Lung (tissue), 12 donors: Measurements from ENCODE around the gene PIK3AP1. TPM values are rescaled to one million over a fixed set of nuclear protein-coding genes. Genes with fewer than 3 reads are reported as not detected.

ENCODE experiments used
- ATAC-seq: fragments of 200-7000 bp; cut with Tn5 transposase; one replicate; pipeline ENCODE4 v1.9.1; 2020; ENCODE audit warnings: moderate number of reproducible peaks; ENCODE audit not compliant: insufficient read depth, low FRiP score
- DNase-seq, 3 donors: peaks; one replicate each; pipeline ENCODE4 v3.0.0-alpha.2; 2013 to 2017
- H3K27ac ChIP-seq, 2 donors: one replicate each; pipeline ENCODE4 v1.5.1; 2013; ENCODE audit warnings: mild to moderate bottlenecking in 2 of 2, moderate library complexity in 2 of 2, control low read depth in 1 of 2, inconsistent platforms in 1 of 2, low read depth in 1 of 2, low read length in 1 of 2
- H3K27me3 ChIP-seq, 3 donors: one replicate each; pipeline ENCODE4 v1.5.1; 2013; ENCODE audit warnings: low read length in 2 of 3; ENCODE audit not compliant: control insufficient read depth in 3 of 3, insufficient read depth in 3 of 3
- H3K36me3 ChIP-seq, 4 donors: one replicate each; pipeline ENCODE4 v1.5.1; 2013; ENCODE audit warnings: low read length in 4 of 4, mild to moderate bottlenecking in 1 of 4, moderate library complexity in 1 of 4; ENCODE audit not compliant: control insufficient read depth in 4 of 4, insufficient read depth in 4 of 4
- H3K4me1 ChIP-seq, 5 donors: one replicate each; pipeline ENCODE4 v1.5.1; 2013; ENCODE audit warnings: low read length in 5 of 5, mild to moderate bottlenecking in 2 of 5, moderate library complexity in 1 of 5; ENCODE audit not compliant: control insufficient read depth in 5 of 5, insufficient read depth in 5 of 5
- H3K4me3 ChIP-seq: one replicate; pipeline ENCODE4 v1.5.1; 2013; ENCODE audit warnings: mild to moderate bottlenecking, control low read depth, moderate library complexity
- H3K9ac ChIP-seq, 2 donors: one replicate each; pipeline ENCODE4 v1.5.1; 2013; ENCODE audit warnings: low read length in 2 of 2, control low read depth in 1 of 2; ENCODE audit not compliant: insufficient read depth in 1 of 2
- H3K9me3 ChIP-seq, 4 donors: one replicate each; pipeline ENCODE4 v1.5.1; 2013; ENCODE audit warnings: low read length in 3 of 4, mild to moderate bottlenecking in 1 of 4, moderate library complexity in 1 of 4; ENCODE audit not compliant: control insufficient read depth in 4 of 4, insufficient read depth in 3 of 4
- CTCF ChIP-seq: IDR thresholded peaks from 2 replicates; pipeline ENCODE4 v1.5.1; 2012; ENCODE audit warnings: mild to moderate bottlenecking; ENCODE audit errors: control extremely low read depth, extremely low read depth
- WGBS, 2 donors: extraction: QIAGEN DNeasy Blood & Tissue Kit; methylation state at CpG; one replicate each; pipeline ENCODE4 v1.1.7; 2013; 5-methylcytosine and 5-hydroxymethylcytosine counted together
- polyA plus RNA-seq, 2 donors: library from polyadenylated mRNA; stranded (reverse); fragments of 200-250 nt; gene quantifications; one replicate each; pipeline ENCODE4 v1.2.1, GENCODE V29; 2013
- total RNA-seq, 2 donors: library from RNA; depleted of rRNA in 1 of 2; stranded (reverse); fragments of >200 nt in 1 of 2; gene quantifications; one replicate each; pipeline ENCODE4 v1.2.1, GENCODE V29; 2014 to 2021
- donor health status: control.
- donor health status: control.
- donor health status: Bipolar disorder and iron deficiency.
- donor health status: healthy.
- donor health status: DM: yes; HTN: yes; CAD: no.

Gene PIK3AP1
- total and polyA plus RNA-seq, 4 donors: 7.3 to 120 (median 30.4) TPM

- ATAC-seq: no peak
- 85 to 93% methylated on average over 6 of the region's 6 CpGs for WGBS, 2 donors
- no peak overlapping the region for H3K9ac ChIP-seq
Measured at GRCh38 chr10:96724621-96725020, 4.3 kb upstream of the PIK3AP1 start.

GRCh38 chr10:96721207-96721572, 876 bp upstream of the PIK3AP1 start:
- DNase-seq: no peak
- no peak for ATAC-seq
- WGBS, 2 donors: 46 to 48% methylated on average over 4 of the region's 4 CpGs
- H3K27me3 ChIP-seq: peaks cover 0 to 17% (median 17%) of the 10 kb centered on the region in 3 donors
- H3K36me3 ChIP-seq: no peaks in the 10 kb centered on the region
- no peaks in the 10 kb centered on the region for H3K9me3 ChIP-seq
- no peak for TF ChIP-seq CTCF
- H3K9ac ChIP-seq: no peak overlapping the region
- no peak overlapping the region for H3K4me3 ChIP-seq
- H3K27ac ChIP-seq: no peak overlapping the region
- peaks cover 0 to 9% (median 4%) of the 10 kb centered on the region in 5 donors for H3K4me1 ChIP-seq

More at GRCh38 chr10:96724621-96725020, 4.3 kb upstream of the PIK3AP1 start:
- H3K9me3 ChIP-seq: no peaks in the 10 kb centered on the region
- TF ChIP-seq CTCF: no peak
- no peak for DNase-seq
- peaks cover 0 to 9% (median 4%) of the 10 kb centered on the region in 5 donors for H3K4me1 ChIP-seq
- H3K27me3 ChIP-seq: peaks cover 0 to 12% (median 11%) of the 10 kb centered on the region in 3 donors
- no peak overlapping the region for H3K27ac ChIP-seq
- no peak overlapping the region for H3K4me3 ChIP-seq
- no peaks in the 10 kb centered on the region for H3K36me3 ChIP-seq

- no peak overlapping the region for H3K9ac ChIP-seq
- TF ChIP-seq CTCF: peak; percentile 17
- DNase-seq: peak; percentile 28 to 30 (median 30)
- H3K9me3 ChIP-seq: no peaks in the 10 kb centered on the region
- ATAC-seq: peak; percentile 56
- H3K4me3 ChIP-seq: peak overlapping the region; percentile 60
- peak overlapping the region in 1 of 2 donors; percentile 0 for H3K27ac ChIP-seq
- H3K27me3 ChIP-seq: peaks cover 0 to 17% (median 17%) of the 10 kb centered on the region in 3 donors
- no peaks in the 10 kb centered on the region for H3K36me3 ChIP-seq
- WGBS, 2 donors: 6 to 11% methylated on average over 26 to 38 of the region's 38 CpGs
- H3K4me1 ChIP-seq: peaks cover 0 to 9% (median 4%) of the 10 kb centered on the region in 5 donors
Measured at GRCh38 chr10:96719850-96720421, 378 bp downstream of the PIK3AP1 start.

- no peak for TF ChIP-seq CTCF
- no peak for ATAC-seq
- H3K27me3 ChIP-seq: peaks cover 0 to 17% (median 17%) of the 10 kb centered on the region in 3 donors
- no peaks in the 10 kb centered on the region for H3K36me3 ChIP-seq
- H3K9me3 ChIP-seq: no peaks in the 10 kb centered on the region
- WGBS, 2 donors: 82 to 95% methylated on average over 1 of the region's 1 CpG
- peaks cover 0 to 9% (median 4%) of the 10 kb centered on the region in 5 donors for H3K4me1 ChIP-seq
- no peak overlapping the region for H3K27ac ChIP-seq
- H3K4me3 ChIP-seq: no peak overlapping the region
- DNase-seq: no peak
- no peak overlapping the region for H3K9ac ChIP-seq
Measured at GRCh38 chr10:96719200-96719599, 1.1 kb downstream of the PIK3AP1 start.
